Measurements from ENCODE around the gene PHACTR1.
A peak's percentile ranks its signal among the peaks of the same experiment; 100 is the strongest.

PHACTR1 gene

DNA sequence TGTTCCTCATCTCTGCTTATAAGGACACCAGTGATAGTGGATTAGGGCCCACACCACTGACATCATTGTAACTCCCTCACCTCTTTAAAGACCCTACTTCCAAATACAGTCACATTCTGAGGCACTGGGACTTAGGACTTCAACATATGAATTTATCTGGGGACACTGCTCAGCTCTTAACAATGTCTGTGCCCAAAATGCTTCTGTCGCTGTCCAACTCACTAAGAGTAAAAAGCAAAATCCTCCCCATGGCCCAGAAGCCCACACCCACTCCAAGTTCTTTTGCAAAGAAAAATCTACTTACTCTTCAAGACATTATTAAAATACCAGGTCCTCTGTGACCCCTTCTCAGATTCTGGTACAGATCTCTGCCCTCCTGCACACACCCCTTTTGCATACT, 495.5 kb downstream of the PHACTR1 start:
- no peak for DNase-seq

DNA sequence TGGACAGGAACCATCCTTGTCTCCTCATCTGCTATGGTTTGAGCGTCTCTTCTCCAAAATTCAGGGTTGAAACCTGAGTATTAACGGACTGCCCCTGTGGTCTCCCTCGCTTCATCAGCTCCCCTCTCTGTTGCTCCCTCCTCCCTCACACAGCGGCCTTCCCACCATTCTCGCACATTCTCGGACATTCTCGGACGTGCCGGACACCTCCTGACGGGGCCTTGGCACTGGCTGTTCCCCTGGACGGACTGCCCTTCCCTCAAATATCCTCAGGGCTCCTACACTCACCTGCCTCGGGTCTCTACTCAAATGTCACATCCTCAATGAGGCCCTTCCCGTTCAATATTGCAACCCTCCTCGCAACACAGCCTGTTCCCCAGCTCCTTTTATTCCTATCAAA, 496.0 kb downstream of the PHACTR1 start:
- no peak for DNase-seq

DNA sequence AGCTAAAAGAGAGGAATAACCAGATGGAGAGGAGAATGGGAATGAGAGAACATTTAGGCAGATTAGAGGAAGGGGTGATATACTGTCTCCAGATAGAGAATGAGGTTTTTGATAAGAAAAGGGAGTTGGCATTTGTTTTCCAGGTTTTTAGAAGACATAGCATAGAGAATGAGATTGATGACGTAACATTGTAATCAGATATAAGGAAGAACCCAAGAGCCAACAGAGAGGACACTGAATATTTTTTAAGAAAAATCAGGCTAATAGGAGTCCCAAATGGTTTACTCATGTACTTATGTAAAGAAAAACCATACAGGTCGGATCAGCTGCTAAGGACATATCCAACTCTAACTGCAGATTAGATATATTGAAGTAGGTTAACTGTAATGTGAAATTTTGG, 498.8 kb downstream of the PHACTR1 start:
- DNase-seq = no peak

DNA sequence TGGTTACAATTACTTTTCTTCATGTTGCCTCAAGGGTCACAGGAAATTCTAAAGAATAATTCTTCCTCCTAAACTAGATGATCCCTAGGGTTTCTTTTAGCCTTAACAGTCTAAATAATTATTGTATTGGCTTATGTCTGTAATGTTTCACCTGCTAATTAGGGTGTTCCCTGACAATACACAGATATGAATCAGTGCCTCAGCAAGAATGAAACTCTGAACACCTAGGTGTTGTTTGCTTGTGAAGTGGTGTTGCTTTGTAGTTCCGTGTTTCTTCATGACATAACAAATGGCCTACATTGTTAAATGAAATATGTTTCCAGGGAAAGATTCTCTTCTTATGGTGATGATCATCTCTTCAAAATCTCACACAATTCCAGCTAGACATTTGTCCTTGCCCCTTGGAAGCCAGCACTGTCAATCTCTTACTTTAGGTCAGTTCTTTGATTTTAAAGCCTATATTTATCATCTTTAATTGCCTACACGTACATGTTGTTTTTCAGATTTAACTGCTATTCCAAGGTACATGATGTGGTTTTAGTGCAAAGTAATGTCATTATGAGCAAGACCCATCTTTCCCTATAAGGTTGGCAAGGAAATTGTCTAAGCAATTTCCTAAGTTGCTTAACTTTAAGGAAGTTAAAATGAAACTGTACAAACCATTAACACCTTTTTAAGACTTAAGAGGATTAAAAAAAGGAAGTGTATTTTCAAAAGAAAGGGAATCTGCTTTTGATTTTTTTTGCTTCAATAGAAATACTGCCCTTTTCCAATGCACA, 499.9 kb downstream of the PHACTR1 start:
- DNase-seq = peak in 2 of 4 experiments; percentile 36 to 41

DNA sequence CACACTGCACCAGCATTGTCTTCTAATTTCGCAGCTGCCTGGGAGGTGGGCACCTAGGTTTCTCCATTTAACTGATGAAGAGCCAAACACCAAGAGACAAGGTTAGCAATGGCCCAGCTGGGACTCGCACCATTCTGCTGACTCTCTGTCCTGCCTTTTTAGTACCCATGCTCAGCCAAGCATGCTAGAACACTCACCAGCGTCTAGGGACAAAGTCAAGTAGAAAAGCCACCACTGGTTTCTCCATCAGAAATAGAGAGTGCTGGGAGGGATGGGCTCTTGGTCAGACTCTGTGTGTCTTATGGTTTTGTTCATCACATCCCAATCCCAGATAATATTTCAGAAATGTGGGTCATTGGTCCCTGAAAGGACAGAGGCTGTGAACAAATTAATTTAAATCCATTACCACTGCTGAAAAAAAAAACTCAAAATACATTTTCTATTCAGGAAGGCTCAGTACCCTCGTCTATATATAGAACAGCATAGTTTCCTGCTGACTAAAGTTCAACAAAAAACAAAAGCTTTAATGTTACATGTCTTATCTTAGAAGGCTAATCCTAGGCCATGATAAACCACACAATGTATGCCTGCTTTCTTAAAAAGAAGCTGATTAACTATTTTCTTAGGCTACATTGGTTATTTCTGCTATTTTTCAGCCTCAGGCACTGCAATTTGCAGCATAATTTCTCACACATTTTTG, 500.8 kb downstream of the PHACTR1 start:
- DNase-seq = no peak

DNA sequence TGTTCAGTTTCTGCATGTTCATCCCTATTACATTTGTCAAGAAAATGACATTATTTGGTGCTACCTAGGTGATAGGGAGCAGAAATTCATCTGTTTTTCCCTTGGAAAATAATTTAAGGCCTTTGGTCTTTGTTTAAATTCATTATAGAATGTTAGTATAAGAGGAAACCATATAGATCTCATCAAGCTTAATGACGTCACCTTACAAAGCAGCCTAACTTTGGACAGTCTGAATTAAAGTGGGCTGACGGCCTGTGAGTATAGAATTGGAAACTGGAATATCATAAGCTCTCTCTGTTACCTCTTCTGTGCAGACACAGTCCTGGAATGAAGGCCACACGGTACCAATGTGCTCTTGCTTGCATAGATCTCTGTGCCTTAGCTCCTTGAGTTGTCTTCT, 503.7 kb downstream of the PHACTR1 start:
- no peak for DNase-seq

DNA sequence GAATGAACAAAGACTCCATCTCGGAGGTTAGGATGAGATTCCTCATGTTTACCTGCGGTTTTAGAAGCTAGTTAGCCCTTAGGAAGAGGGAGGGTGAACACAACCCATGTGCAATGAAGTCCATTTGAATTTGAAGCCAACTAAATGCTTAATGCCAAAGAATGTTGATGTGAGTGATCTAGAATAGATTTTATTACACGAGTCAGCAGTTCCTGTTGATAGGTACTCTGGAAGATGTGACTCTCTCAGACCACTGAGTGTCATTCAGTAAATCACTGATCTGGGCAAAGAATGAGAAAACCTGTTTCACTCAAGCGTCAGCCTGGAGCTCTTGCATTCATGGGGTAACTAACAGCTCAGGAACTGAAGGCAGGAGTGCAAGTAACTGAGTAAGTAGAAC, 505.5 kb downstream of the PHACTR1 start:
- DNase-seq = no peak

DNA sequence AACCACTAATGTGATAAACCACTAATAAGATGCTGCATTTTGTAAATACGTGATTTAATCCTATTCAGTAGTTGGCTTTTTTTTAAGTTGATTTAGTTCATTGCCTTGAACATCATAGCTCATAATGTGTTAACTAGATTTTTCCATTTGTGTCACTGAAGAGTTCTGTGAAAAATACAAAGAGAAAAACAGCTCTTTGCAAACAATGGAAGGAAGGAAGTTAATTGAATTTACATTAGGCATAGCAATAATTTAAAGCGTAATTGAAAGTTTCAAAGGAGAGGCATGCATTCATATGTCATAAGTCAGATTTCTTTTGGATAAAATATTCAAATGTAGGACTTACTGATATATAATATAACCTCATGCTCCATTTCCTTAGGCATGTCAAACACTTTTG, 509.5 kb downstream of the PHACTR1 start:
- DNase-seq = no peak

DNA sequence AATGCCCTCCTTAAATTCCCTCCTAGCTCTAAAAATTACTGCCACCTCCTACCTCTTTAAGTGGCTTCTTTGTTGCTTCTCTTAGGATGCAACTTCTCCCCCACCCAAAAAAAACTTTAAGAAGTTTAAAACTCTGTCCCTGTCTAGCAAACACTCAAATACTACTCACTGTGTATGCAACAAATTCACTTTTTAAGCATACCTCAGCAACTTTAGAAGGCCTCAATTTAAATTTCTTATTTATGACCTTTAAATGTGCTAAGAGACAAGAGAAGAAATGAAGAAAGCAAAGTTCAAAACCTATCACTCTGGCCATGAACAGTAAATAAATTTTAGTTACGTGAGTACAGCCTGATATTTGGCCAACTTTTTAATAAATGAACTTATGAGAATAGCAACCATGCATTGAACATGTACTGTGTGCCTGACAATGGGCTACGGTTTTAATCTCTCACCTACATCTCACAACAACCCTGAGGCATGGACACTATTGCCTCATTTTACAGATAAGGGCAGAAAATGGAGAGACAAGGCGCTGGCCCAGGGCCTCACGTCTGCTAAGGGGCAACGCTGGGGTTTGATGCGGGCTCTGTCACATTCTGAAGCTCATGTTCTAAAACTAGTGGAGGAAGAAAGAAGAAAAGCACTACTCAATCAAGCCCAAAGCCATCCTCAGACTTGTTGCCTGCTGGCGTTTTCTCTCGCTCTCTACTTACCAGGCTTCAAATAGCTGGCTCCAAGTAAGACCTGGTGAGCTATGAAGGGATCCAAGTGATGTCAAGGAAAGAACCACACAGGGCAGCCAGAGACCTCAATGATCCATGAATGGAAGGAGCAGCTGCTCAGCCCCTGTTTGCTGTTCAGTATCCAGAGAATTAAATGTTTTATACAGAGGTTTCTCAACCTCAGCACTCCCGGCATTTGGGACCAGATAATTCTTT, 512.0 kb downstream of the PHACTR1 start:
- DNase-seq = no peak

DNA sequence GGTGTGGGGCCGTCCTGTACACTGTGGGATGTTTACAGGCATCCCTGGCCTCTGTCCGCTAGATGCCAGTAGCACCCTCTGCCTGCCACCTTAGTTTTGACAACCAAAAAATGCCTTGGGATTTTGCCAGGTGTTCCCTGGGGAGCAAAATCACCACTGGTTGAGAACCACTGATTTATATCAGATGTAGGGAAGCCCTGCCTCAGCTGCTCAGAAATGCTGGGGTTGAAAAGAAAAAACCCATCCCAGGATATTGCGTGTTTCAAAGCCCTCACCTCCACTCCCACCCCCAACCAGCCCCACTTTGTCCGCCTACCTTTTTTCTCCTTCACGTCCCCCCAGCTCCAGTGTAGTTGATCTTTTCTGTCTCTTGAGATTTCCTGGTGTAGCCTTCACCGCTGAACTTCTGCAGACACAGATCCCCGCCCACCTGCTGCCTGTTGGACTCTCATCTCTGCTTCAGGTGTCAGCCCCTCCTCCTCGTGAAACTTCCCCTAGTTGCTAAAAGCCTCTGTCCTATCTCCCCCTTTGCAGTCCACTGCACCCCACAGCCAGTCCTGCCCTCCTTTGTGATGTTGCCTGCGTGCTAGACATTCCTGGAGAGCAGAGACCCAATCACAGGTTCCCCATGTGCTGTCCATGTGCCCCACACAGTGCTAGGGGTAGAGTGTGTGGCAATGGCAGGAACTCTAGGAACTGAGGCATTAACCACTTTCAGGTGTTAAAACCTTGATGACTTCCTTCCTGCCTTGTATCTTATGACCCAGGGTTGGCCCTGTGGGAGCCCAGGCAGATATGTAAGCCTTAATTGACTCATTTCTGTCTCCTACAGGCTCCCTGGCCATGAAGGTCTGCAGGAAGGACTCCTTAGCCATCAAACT, 512.9 kb downstream of the PHACTR1 start:
- DNase-seq = no peak

DNA sequence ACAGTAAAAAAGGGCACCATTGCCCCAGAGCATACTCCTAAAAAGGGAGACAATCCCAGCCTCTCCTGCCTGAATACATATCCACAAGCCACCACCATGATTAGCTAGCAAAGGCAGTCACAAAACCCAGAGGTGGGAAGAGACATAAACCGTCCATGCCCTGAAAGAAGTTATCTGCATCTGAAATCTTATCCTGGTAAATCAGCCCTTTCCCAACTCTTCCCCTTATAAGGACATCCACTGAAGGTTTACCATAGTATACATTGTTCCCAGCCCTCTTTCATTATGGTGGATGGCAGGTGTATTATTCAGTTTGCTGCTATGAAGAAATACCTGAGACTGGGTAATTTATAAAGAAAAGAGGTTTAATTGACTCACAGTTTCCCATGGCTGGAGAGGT, 516.5 kb downstream of the PHACTR1 start:
- no peak for DNase-seq

DNA sequence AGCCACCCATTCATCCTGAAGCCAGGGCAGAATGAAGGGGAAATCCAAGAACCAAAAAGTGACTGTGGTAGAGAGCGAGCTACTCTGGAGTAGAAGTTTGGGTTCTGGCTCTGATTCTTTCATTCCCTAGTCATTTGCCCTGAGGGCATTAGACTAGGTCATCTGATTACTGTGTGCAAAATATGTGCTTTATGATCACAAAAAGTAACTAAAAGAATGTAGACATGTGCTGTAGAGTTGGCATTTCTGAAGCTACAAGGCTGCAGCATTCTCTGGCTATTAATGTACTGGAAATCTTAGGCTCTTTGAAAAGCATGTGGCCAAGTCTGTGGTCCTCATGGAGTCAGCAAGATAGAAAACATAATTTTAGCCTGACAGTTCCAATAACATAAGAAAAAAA, 517.6 kb downstream of the PHACTR1 start:
- no peak for DNase-seq

DNA sequence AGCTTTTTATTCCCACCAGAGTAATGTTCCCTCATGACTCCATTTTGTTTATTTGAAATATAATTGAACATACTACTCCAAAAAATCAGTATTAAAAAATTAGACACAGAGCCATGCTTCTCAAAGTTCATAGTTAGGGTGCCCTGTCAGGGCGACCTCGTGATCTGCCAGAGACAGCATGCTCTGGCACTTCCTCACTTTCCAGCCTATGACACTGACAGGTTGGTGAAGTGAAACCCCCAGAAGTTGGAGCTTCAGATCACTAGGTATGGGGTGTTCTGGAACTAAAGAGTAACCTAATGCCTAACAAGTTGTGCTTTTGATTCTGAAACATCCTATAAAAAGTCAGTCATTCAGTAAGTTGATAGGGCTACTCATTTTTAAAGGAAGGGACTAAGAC, 518.8 kb downstream of the PHACTR1 start:
- DNase-seq = peak in 2 of 4 experiments; percentile 13 to 20

DNA sequence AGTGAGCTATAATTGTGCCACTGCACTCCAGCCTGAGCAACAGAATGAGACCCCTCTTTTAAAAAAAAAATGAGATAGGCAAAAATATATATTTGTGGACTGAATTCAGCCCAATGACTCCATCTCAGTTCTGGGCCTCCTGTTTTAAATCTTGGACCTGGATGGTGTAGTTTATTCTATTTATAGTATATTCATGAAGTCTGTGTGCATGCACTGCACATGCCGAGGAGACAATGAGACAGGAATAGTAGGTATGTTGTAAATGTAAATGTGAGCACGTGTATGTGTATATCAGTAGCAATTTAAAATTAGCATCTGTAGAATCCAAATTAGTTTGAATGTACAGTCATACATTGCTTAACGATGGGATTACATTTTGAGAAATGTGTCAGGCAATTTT, 520.8 kb downstream of the PHACTR1 start:
- no peak for DNase-seq

DNA sequence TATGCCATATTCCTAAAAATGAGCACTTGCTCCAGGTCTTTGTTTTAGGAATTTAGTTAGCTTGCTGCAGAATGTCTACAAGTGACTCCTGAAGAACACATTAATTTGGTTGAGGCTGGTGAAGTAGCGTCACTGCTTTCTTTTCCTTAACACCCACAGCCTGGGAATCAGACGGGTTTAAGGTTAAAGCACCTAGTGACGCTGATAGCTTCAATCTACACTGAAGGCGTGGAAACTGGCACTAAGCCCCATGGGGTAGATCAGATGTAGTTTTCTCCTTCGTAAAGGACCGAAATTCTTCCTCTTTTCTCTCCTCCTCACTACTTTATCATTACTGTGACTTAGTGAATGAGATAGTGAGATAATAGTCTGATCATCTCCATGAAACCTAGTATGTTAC, 521.5 kb downstream of the PHACTR1 start:
- DNase-seq = no peak

DNA sequence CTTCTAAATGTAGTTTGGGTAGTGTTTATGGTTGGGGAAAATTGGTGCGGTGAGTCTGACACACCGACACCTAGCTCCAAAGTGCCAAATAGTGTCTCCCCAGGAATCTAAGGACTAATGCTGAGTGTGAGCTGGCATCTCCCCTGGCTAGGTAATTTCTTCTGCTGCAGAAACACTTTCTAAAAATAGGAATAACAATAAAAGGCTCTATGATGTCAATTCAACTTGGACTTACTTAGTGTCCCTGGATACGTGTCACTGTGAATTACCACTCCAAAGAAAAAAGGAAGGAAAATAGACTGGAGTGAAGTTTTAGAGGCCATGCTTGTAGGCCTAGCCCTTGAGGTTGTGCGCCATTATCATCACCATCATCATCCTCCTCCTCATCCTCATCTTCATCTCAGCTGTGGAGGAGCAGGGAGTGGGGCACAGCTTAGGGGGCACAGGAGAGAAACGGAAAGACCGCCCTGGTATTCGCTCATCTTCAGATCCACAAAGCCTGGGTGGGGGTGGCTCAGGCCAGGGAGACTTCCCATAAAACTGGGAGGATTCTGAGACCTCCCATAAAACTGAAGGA, 522.2 kb downstream of the PHACTR1 start:
- no peak for DNase-seq

DNA sequence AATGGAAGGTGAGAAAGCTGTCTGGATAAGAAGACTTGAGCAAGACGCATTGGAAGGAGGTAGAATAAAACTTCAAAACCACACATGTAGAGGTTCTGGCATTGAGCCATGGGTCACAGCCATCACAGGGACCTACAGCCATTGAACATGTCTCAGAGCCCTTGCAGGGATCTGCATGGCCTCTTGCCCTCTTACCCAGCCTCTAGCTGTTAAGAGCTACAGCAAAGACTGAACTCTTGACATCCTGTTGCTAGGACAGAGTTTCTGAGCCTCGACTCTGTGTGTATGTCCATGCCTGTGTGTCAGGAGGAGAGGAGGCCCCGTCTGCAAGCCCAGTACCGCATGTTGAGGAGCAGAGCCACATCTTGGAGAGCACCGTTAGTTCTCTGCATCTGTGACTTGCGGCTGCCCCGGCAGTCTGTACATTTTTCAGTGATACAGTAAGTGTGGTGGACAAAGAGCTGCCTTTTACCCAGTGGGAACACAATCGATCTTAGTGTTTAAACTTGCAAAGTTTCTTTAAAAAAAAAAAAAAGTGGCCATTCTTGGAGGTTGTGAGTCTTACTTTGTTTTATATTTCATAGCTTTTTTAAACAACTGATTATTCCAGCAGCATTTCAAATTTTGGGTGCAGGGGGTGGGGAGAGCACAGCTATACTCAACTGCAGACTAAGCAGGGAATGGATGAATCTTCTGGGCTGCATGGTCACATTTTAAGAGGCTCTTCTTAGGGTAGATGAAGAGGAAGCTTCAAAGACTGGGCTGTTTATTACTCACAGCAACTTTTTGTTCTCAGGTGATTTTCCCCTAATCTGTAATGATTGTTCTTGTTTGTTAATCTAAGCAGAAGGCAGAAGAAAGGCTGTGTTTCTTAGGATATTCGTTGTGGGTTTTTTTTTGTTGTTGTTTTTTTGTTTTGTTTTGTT, 523.2 kb downstream of the PHACTR1 start:
- DNase-seq = no peak

DNA sequence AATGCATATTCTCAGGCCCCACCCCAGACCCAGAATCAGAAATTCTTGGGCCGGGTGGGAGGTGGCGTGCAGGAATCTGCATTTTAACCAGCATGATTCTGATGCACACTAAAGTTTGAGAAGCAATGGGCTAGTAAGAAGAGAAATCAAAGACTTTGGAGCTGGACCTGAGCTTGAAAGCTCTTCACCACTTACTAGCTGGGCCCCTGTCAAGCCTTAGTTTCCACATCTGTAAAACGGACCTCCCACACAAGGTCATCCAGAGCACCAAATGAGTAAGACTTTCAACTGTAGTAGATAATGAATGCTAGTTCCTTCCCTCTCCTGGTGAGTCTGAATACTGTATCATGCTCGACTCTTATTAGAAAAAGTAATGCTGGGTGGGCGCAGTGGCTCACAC, 524.8 kb downstream of the PHACTR1 start:
- no peak for DNase-seq

DNA sequence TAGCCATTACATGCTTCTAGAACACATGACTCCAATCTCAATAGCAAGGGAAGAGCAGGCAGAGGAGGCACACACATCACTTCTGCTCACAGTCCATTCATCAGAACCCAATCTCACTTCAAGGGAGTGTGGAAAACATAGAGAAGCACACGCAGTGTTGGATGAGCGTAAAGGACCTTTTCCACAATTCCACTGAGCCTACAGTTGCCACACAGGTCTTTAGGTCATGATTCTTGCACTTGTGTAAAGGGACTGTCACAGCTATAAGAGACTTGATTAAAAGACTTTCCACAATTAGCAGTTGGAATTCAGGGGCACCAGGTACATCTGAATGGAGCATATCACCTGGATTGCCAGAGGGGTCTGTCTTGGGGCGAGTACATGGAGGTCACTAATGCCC, 525.6 kb downstream of the PHACTR1 start:
- DNase-seq = no peak

DNA sequence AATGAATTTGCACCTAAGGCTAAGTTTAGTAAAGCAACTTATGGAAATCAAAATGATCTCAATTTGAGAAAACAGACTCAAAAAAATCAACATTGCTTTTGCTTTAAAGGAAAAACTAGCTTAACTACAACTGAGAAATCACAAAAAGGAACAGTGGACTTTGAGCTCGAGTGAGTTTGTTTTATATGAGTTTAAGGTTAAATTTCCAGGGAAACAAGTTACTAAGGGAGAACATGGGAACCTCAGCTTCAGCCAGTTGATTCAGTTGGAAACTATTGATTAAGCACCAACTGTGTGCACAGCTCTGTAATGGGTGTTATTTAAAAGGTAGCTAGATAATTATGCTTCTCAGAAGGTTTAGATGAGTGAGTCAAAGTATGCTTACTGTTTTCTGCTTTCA, 526.0 kb downstream of the PHACTR1 start:
- DNase-seq = no peak

DNA sequence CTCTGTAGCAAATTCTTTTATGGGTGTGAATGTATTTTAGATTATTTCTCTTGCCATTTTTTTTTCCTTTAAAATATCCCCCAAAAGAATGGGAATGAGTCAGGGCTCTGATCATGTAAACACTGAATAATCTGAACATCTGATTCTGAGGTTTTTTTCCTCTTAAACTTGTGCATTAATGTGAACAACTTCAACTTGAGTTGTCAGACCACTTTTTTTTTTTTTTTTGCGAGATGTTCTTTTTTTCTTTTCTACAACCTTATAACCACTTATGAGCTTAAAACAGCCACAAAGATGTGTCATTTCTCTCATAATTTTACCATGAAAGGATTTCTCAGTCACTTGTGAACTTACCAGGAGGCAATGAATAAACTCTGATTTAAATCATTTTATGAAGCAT, 526.5 kb downstream of the PHACTR1 start:
- DNase-seq = no peak

All from suppressor macrophage (primary cell).